ENCODE data around the gene JUND. TPM values are rescaled to one million over a fixed set of nuclear protein-coding genes. Genes with fewer than 3 reads are reported as not detected.
A peak's percentile ranks its signal among the peaks of the same experiment; 100 is the strongest.

JUND gene
- polyA plus RNA-seq, 4 donors: 129 to 211 (median 162) TPM

DNA sequence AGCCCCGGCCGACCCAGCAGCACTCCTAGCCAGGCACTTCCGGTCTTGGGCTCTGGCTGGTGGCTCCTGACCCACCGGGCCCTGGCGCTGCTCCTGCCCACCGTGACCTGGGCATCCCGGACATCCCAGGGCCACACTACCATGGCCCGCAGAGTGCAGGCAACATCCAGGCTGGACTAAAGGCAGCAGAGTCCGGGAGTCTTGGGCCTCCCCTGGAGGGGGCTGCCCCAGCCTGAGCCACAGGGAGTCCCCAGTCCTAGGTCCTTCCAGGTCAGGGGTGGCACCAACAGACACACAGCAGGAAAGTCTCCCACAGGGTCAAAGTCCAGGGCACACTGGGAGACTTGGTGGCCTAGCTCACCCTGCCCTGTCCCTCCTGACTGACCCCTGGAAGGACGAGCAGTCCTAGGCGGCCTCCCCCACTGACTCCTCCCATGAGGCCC, 30.7 kb upstream of the JUND start:
- H3K27me3 ChIP-seq (ENCODE audit: control insufficient read depth in 3 of 3, insufficient read depth in 3 of 3, low read length in 3 of 3): no peaks in the 10 kb centered on the region
- no peak for FAIRE-seq
- H3K9me3 ChIP-seq (ENCODE audit: control insufficient read depth in 2 of 2, insufficient read depth in 1 of 2, low read depth in 1 of 2, low read length in 1 of 2): no peaks in the 10 kb centered on the region
- peaks cover 0 to 38% (median 4%) of the 10 kb centered on the region in 3 donors for H3K4me1 ChIP-seq (ENCODE audit: control insufficient read depth in 3 of 3, insufficient read depth in 2 of 3, low read depth in 1 of 3, low read length in 2 of 3)
- 65 to 87% (median 74%) methylated on average over 11 of the region's 11 CpGs for WGBS, 3 donors
- H3K4me3 ChIP-seq (ENCODE audit: low read depth in 1 of 3, low read length in 3 of 3): no peak overlapping the region
- H3K27ac ChIP-seq (ENCODE audit: low read depth in 1 of 3, low read length in 2 of 3): peak overlapping the region; percentile 84 to 94 (median 89)
- H3K36me3 ChIP-seq (ENCODE audit: control insufficient read depth in 3 of 3, insufficient read depth in 2 of 3, low read depth in 1 of 3, low read length in 3 of 3): peaks cover 2 to 92% (median 4%) of the 10 kb centered on the region in 3 donors
- peak; percentile 40 to 81 for DNase-seq

DNA sequence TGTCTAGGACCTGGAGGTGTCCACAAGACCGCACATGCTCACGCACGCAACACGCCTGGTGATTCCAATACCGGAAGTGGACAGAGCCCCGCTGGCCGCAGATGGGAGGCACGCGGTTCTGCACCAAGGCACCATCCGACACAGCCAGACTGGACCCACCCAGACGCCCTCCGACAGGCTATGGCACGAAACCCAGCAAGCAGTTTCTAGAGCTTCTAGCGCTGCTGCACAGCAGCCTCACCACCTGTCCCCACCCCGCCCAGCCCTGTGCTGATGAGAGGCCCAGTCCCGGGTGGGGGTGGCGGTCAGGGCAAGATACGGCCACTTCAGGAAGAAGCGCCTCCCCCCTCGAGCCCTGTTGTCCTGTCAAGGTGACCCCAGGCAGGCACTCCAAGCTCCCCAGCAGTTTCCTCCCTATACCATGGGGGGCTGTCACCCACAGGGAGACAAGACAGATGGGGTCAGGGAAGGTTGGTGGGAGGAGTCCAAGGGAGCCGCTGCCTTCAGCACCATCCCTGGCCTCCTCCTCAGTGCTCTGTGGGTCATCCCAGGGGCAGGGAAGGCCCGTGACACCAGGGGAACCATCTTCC, 30.2 kb upstream of the JUND start:
- H3K36me3 ChIP-seq (ENCODE audit: control insufficient read depth in 3 of 3, insufficient read depth in 2 of 3, low read depth in 1 of 3, low read length in 3 of 3): peaks cover 2 to 94% (median 4%) of the 10 kb centered on the region in 3 donors
- no peak overlapping the region for H3K4me3 ChIP-seq (ENCODE audit: low read depth in 1 of 3, low read length in 3 of 3)
- H3K27ac ChIP-seq (ENCODE audit: low read depth in 1 of 3, low read length in 2 of 3): peak overlapping the region; percentile 84 to 94 (median 89)
- peaks cover 0 to 38% (median 4%) of the 10 kb centered on the region in 3 donors for H3K4me1 ChIP-seq (ENCODE audit: control insufficient read depth in 3 of 3, insufficient read depth in 2 of 3, low read depth in 1 of 3, low read length in 2 of 3)
- H3K27me3 ChIP-seq (ENCODE audit: control insufficient read depth in 3 of 3, insufficient read depth in 3 of 3, low read length in 3 of 3): no peaks in the 10 kb centered on the region
- peak; percentile 50 to 66 for DNase-seq
- no peak for FAIRE-seq
- no peaks in the 10 kb centered on the region for H3K9me3 ChIP-seq (ENCODE audit: control insufficient read depth in 2 of 2, insufficient read depth in 1 of 2, low read depth in 1 of 2, low read length in 1 of 2)
- 71 to 85% (median 74%) methylated on average over 19 to 22 of the region's 22 CpGs for WGBS, 3 donors

DNA sequence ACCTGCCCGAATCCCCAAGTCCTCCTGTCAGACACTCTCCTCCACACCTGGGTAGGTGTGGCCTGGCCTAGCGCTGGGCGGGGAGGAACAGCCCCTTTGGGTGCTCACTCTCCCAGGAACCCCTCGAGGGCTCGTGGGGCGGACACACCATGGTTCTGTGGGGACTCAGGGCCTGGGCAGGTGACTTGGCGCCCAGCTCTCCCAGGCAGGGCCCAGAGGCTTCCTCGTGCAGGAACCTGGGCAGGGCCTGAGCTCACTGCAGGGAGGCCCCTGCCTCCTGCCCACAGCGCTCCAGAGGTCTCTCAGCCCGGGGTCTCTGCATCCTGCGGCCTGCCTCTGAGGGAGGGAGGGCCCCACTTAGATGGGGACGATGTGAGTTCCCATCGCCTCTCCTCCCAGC, 29.5 kb upstream of the JUND start:
- 46 to 75% (median 64%) methylated on average over 12 to 13 of the region's 13 CpGs for WGBS, 3 donors
- no peak overlapping the region for H3K4me3 ChIP-seq (ENCODE audit: low read depth in 1 of 3, low read length in 3 of 3)
- DNase-seq (no peak), FAIRE-seq (no peak)
- no peaks in the 10 kb centered on the region for H3K9me3 ChIP-seq (ENCODE audit: control insufficient read depth in 2 of 2, insufficient read depth in 1 of 2, low read depth in 1 of 2, low read length in 1 of 2)
- peaks cover 2 to 98% (median 4%) of the 10 kb centered on the region in 3 donors for H3K36me3 ChIP-seq (ENCODE audit: control insufficient read depth in 3 of 3, insufficient read depth in 2 of 3, low read depth in 1 of 3, low read length in 3 of 3)
- H3K4me1 ChIP-seq (ENCODE audit: control insufficient read depth in 3 of 3, insufficient read depth in 2 of 3, low read depth in 1 of 3, low read length in 2 of 3): peaks cover 3 to 35% (median 4%) of the 10 kb centered on the region in 3 donors
- H3K27ac ChIP-seq (ENCODE audit: low read depth in 1 of 3, low read length in 2 of 3): peak overlapping the region; percentile 84 to 94 (median 89)
- no peaks in the 10 kb centered on the region for H3K27me3 ChIP-seq (ENCODE audit: control insufficient read depth in 3 of 3, insufficient read depth in 3 of 3, low read length in 3 of 3)

GRCh38 chr19:18310118-18310909, 28.9 kb upstream of the JUND start:
- DNase-seq: peak; percentile 95 to 98
- 34 to 61% (median 49%) methylated on average over 20 to 23 of the region's 23 CpGs for WGBS, 3 donors
- no peak for FAIRE-seq

GRCh38 chr19:18309525-18310064, 28.2 kb upstream of the JUND start:
- H3K4me1 ChIP-seq (ENCODE audit: control insufficient read depth in 3 of 3, insufficient read depth in 2 of 3, low read depth in 1 of 3, low read length in 2 of 3): peaks cover 4 to 48% (median 9%) of the 10 kb centered on the region in 3 donors

More at GRCh38 chr19:18310118-18310909, 28.9 kb upstream of the JUND start:
- H3K27me3 ChIP-seq (ENCODE audit: control insufficient read depth in 3 of 3, insufficient read depth in 3 of 3, low read length in 3 of 3): no peaks in the 10 kb centered on the region
- H3K27ac ChIP-seq (ENCODE audit: low read depth in 1 of 3, low read length in 2 of 3): peak overlapping the region; percentile 84 to 94 (median 89)
- peaks cover 2 to 96% (median 4%) of the 10 kb centered on the region in 3 donors for H3K36me3 ChIP-seq (ENCODE audit: control insufficient read depth in 3 of 3, insufficient read depth in 2 of 3, low read depth in 1 of 3, low read length in 3 of 3)
- H3K4me1 ChIP-seq (ENCODE audit: control insufficient read depth in 3 of 3, insufficient read depth in 2 of 3, low read depth in 1 of 3, low read length in 2 of 3): peaks cover 4 to 41% (median 5%) of the 10 kb centered on the region in 3 donors
- H3K4me3 ChIP-seq (ENCODE audit: low read depth in 1 of 3, low read length in 3 of 3): no peak overlapping the region
- no peaks in the 10 kb centered on the region for H3K9me3 ChIP-seq (ENCODE audit: control insufficient read depth in 2 of 2, insufficient read depth in 1 of 2, low read depth in 1 of 2, low read length in 1 of 2)

DNA sequence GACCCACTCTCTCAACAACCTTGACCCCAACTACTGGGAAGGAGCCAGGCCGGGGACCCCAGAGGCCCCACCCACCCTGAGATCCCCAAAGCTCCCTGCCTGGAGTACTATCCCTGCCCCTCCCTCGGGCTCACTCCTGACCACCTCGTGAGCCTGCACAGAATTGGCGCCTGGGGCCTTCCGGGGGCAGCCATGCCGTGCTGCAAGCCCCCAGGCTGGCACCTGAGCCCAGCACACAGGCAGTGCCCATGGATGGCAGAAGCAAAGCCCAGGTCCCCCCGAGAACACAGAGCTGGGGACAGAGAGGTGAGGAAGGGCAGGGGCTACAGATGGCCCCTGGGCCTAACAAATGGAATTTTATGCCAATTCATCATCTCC, 27.5 kb upstream of the JUND start:
- WGBS, 3 donors: 83 to 88% (median 88%) methylated on average over 7 of the region's 7 CpGs
- Histone ChIP-seq H3K4me1 (ENCODE audit: control insufficient read depth in 3 of 3, insufficient read depth in 2 of 3, low read depth in 1 of 3, low read length in 2 of 3) (peaks cover 6 to 54% (median 9%) of the 10 kb centered on the region in 3 donors), H3K9me3 (ENCODE audit: control insufficient read depth in 2 of 2, insufficient read depth in 1 of 2, low read depth in 1 of 2, low read length in 1 of 2) (no peaks in the 10 kb centered on the region), H3K27ac (ENCODE audit: low read depth in 1 of 3, low read length in 2 of 3) (peak overlapping the region in 2 of 3 donors; percentile 89 to 94), H3K27me3 (ENCODE audit: control insufficient read depth in 3 of 3, insufficient read depth in 3 of 3, low read length in 3 of 3) (no peaks in the 10 kb centered on the region), H3K4me3 (ENCODE audit: low read depth in 1 of 3, low read length in 3 of 3) (no peak overlapping the region), H3K36me3 (ENCODE audit: control insufficient read depth in 3 of 3, insufficient read depth in 2 of 3, low read depth in 1 of 3, low read length in 3 of 3) (peaks cover 2 to 87% (median 4%) of the 10 kb centered on the region in 3 donors)
- FAIRE-seq (no peak), DNase-seq (no peak)

More at GRCh38 chr19:18309525-18310064, 28.2 kb upstream of the JUND start:
- FAIRE-seq (no peak), DNase-seq (no peak)
- no peak overlapping the region for H3K4me3 ChIP-seq (ENCODE audit: low read depth in 1 of 3, low read length in 3 of 3)
- peaks cover 2 to 94% (median 4%) of the 10 kb centered on the region in 3 donors for H3K36me3 ChIP-seq (ENCODE audit: control insufficient read depth in 3 of 3, insufficient read depth in 2 of 3, low read depth in 1 of 3, low read length in 3 of 3)
- no peaks in the 10 kb centered on the region for H3K27me3 ChIP-seq (ENCODE audit: control insufficient read depth in 3 of 3, insufficient read depth in 3 of 3, low read length in 3 of 3)
- peak overlapping the region; percentile 84 to 94 (median 89) for H3K27ac ChIP-seq (ENCODE audit: low read depth in 1 of 3, low read length in 2 of 3)
- no peaks in the 10 kb centered on the region for H3K9me3 ChIP-seq (ENCODE audit: control insufficient read depth in 2 of 2, insufficient read depth in 1 of 2, low read depth in 1 of 2, low read length in 1 of 2)
- WGBS, 3 donors: 90 to 92% (median 91%) methylated on average over 24 to 33 of the region's 33 CpGs

- WGBS, 3 donors: 83 to 89% (median 88%) methylated on average over 18 to 20 of the region's 20 CpGs
- Histone ChIP-seq H3K4me3 (ENCODE audit: low read depth in 1 of 3, low read length in 3 of 3) (no peak overlapping the region), H3K9me3 (ENCODE audit: control insufficient read depth in 2 of 2, insufficient read depth in 1 of 2, low read depth in 1 of 2, low read length in 1 of 2) (no peaks in the 10 kb centered on the region), H3K4me1 (ENCODE audit: control insufficient read depth in 3 of 3, insufficient read depth in 2 of 3, low read depth in 1 of 3, low read length in 2 of 3) (peaks cover 7 to 61% (median 12%) of the 10 kb centered on the region in 3 donors), H3K27me3 (ENCODE audit: control insufficient read depth in 3 of 3, insufficient read depth in 3 of 3, low read length in 3 of 3) (no peaks in the 10 kb centered on the region), H3K27ac (ENCODE audit: low read depth in 1 of 3, low read length in 2 of 3) (peak overlapping the region in 1 of 3 donors; percentile 44), H3K36me3 (ENCODE audit: control insufficient read depth in 3 of 3, insufficient read depth in 2 of 3, low read depth in 1 of 3, low read length in 3 of 3) (peaks cover 2 to 81% (median 4%) of the 10 kb centered on the region in 3 donors)
- DNase-seq: no peak
- no peak for FAIRE-seq
These were observed 26.9 kb upstream of the JUND start for GRCh38 chr19:18308051-18308947.

All from small intestine (tissue), 7 donors.